Karpas-422 (cell line): ENCODE results near the gene EDN3. TPM values are rescaled to one million over a fixed set of nuclear protein-coding genes. Genes with fewer than 3 reads are reported as not detected.

Experiments used
- DNase-seq: peaks from one replicate; pipeline ENCODE4 v3.0.0-alpha.2; 2015
- H2AFZ ChIP-seq: fragments of 200-600 bp; sonication (generic); 2 replicates; pipeline ENCODE4 v1.6.1; 2014; ENCODE audit warnings: antibody characterized with exemption, low read length, mixed read lengths
- H3K27ac ChIP-seq: fragments of 200-600 bp; sonication (generic); 2 replicates; pipeline ENCODE4 v1.5.1; 2014; ENCODE audit warnings: mild to moderate bottlenecking, low read length, moderate library complexity
- H3K27me3 ChIP-seq: fragments of 200-600 bp; sonication (generic); 2 replicates; pipeline ENCODE4 v1.6.1; 2014; ENCODE audit warnings: low read length, mixed read lengths
- H3K36me3 ChIP-seq: fragments of 200-600 bp; sonication (generic); 2 replicates; pipeline ENCODE4 v1.6.1; 2014; ENCODE audit warnings: low read length, mixed read lengths; ENCODE audit not compliant: insufficient read depth
- H3K4me1 ChIP-seq: fragments of 200-600 bp; sonication (generic); 2 replicates; pipeline ENCODE4 v1.6.1; 2014; ENCODE audit warnings: mild to moderate bottlenecking, low read length, mixed read lengths
- H3K4me2 ChIP-seq: fragments of 200-600 bp; sonication (generic); 2 replicates; pipeline ENCODE4 v1.6.1; 2014; ENCODE audit warnings: low read length, low read depth, mild to moderate bottlenecking; ENCODE audit not compliant: poor library complexity, severe bottlenecking
- H3K4me3 ChIP-seq: fragments of 200-600 bp; sonication (generic); 2 replicates; pipeline ENCODE4 v1.5.1; 2014; ENCODE audit warnings: mild to moderate bottlenecking, antibody characterized with exemption, low read length, mixed read lengths
- H3K79me2 ChIP-seq: fragments of 200-600 bp; sonication (generic); 2 replicates; pipeline ENCODE4 v1.6.1; 2014; ENCODE audit warnings: mild to moderate bottlenecking, low read length, mixed read lengths
- H3K9ac ChIP-seq: fragments of 200-600 bp; sonication (generic); 2 replicates; pipeline ENCODE4 v1.6.0; 2014; ENCODE audit warnings: low read length
- H3K9me2 ChIP-seq: fragments of 200-600 bp; sonication (generic), shearing (Covaris generic); replicated peaks from 2 replicates; pipeline ENCODE4 v1.6.0; 2014; ENCODE audit warnings: mild to moderate bottlenecking, low read length, moderate library complexity; ENCODE audit not compliant: insufficient read depth
- H3K9me3 ChIP-seq: fragments of 300-700, 200-600 bp; sonication (generic); 2 replicates; pipeline ENCODE4 v1.6.1; 2014; ENCODE audit warnings: low read length, mixed read lengths
- H4K20me1 ChIP-seq: fragments of 200-600 bp; sonication (generic); 2 replicates; pipeline ENCODE4 v1.6.1; 2014; ENCODE audit warnings: mild to moderate bottlenecking, antibody characterized with exemption, low read length, low read depth; ENCODE audit not compliant: insufficient read depth
- total RNA-seq: library from RNA; depleted of rRNA; stranded (reverse); fragments of >200 nt; shearing (Covaris generic); gene quantifications from 2 replicates; pipeline ENCODE4 v1.2.3, GENCODE V29; 2014; ENCODE audit warnings: low replicate concordance; rRNA removed

Gene EDN3
- total RNA-seq, result not detected in 2 replicates

GRCh38 chr20:59300333-59301081, at the start of gene EDN3:
TSS of gene EDN3 (plus strand) at chr20:59300611. CDS start at chr20:59300813, 202 bp downstream.
- H3K36me3 ChIP-seq, result no peaks in the 10 kb centered on the region
- no peak within 1 kb of the TSS for H3K4me2 ChIP-seq
- H4K20me1 ChIP-seq, result peaks cover 14% of the 10 kb centered on the region
- DNase-seq, result no peak
- no peaks in the 10 kb centered on the region for H3K9me2 ChIP-seq
- no peak within 1 kb of the TSS for H3K9ac ChIP-seq
- H3K4me3 ChIP-seq, result no peak within 1 kb of the TSS
- H3K4me1 ChIP-seq, result peaks cover 3% of the 10 kb centered on the region; the same call in 1 of the 2 replicates
- H2AFZ ChIP-seq, result no peak within 1 kb of the TSS
- no peaks in the 10 kb centered on the region for H3K9me3 ChIP-seq
- no peak within 1 kb of the TSS for H3K27ac ChIP-seq
- no peaks in the 10 kb centered on the region for H3K79me2 ChIP-seq
- no peaks in the 10 kb centered on the region for H3K27me3 ChIP-seq

DNA sequence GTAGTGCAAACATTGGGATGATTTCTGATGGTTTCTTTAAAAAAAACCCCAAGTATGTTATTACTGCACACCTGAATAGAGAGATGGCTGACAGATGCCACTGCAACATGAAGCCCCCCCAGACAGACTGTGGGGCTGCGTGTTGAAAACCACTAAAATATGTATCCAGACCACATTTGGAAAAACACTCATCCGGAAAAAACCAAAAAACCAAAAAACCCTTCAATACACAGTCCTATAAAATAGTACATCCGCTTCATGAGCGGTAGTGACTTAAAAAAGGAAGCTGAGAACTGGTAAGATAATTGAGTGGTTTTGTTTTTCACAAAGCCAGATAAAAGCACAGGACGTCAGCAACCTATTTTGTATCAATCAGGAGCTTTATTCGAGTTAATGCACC, 47.1 kb upstream of the EDN3 start:
- no peaks in the 10 kb centered on the region for H3K79me2 ChIP-seq
- H3K9ac ChIP-seq, result no peak overlapping the region
- no peak for DNase-seq
- no peaks in the 10 kb centered on the region for H4K20me1 ChIP-seq
- H3K4me2 ChIP-seq, result no peak overlapping the region
- H3K36me3 ChIP-seq, result no peaks in the 10 kb centered on the region
- peaks cover 33% of the 10 kb centered on the region for H3K4me1 ChIP-seq
- no peaks in the 10 kb centered on the region for H3K27me3 ChIP-seq
- H3K27ac ChIP-seq, result no peak overlapping the region
- no peak overlapping the region for H2AFZ ChIP-seq
- H3K4me3 ChIP-seq, result no peak overlapping the region
- H3K9me3 ChIP-seq, result no peaks in the 10 kb centered on the region
- no peaks in the 10 kb centered on the region for H3K9me2 ChIP-seq

GRCh38 chr20:59253779-59254319, 46.6 kb upstream of the EDN3 start:
- DNase-seq, result peak; percentile 48
- no peak overlapping the region for H3K27ac ChIP-seq
- H4K20me1 ChIP-seq, result no peaks in the 10 kb centered on the region
- no peak overlapping the region for H3K4me2 ChIP-seq
- no peaks in the 10 kb centered on the region for H3K27me3 ChIP-seq
- H3K9ac ChIP-seq, result no peak overlapping the region
- H3K4me3 ChIP-seq, result no peak overlapping the region
- no peaks in the 10 kb centered on the region for H3K9me2 ChIP-seq
- H3K36me3 ChIP-seq, result no peaks in the 10 kb centered on the region
- H2AFZ ChIP-seq, result no peak overlapping the region
- peaks cover 38% of the 10 kb centered on the region for H3K4me1 ChIP-seq
- H3K79me2 ChIP-seq, result no peaks in the 10 kb centered on the region
- H3K9me3 ChIP-seq, result no peaks in the 10 kb centered on the region

- no peak overlapping the region for H3K27ac ChIP-seq
- peaks cover 45% of the 10 kb centered on the region for H3K4me1 ChIP-seq
- H3K4me2 ChIP-seq, result no peak overlapping the region
- no peaks in the 10 kb centered on the region for H3K9me3 ChIP-seq
- DNase-seq, result no peak
- no peak overlapping the region for H3K9ac ChIP-seq
- H3K4me3 ChIP-seq, result no peak overlapping the region
- no peaks in the 10 kb centered on the region for H3K79me2 ChIP-seq
- H4K20me1 ChIP-seq, result no peaks in the 10 kb centered on the region
- H2AFZ ChIP-seq, result no peak overlapping the region
- H3K36me3 ChIP-seq, result no peaks in the 10 kb centered on the region
- H3K27me3 ChIP-seq, result no peaks in the 10 kb centered on the region
- H3K9me2 ChIP-seq, result no peaks in the 10 kb centered on the region
Measured at GRCh38 chr20:59255256-59255655, 45.2 kb upstream of the EDN3 start.

GRCh38 chr20:59258221-59258621, 42.2 kb upstream of the EDN3 start:
- Histone ChIP-seq H3K79me2 (no peaks in the 10 kb centered on the region), H3K4me1 (peaks cover 54% of the 10 kb centered on the region), H3K9ac (no peak overlapping the region; the same call in 1 of the 2 replicates), H3K36me3 (no peaks in the 10 kb centered on the region), H3K4me2 (peak overlapping the region; percentile 58), H3K27me3 (no peaks in the 10 kb centered on the region), H2AFZ (peak overlapping the region; percentile 17), H3K9me3 (no peaks in the 10 kb centered on the region), H3K9me2 (no peaks in the 10 kb centered on the region), H3K27ac (peak overlapping the region; percentile 68), H4K20me1 (no peaks in the 10 kb centered on the region), H3K4me3 (peak overlapping the region; percentile 22; the same call in 1 of the 2 replicates)
- peak; percentile 87 for DNase-seq

- Histone ChIP-seq H3K4me2 (no peak overlapping the region), H3K4me1 (peaks cover 48% of the 10 kb centered on the region), H3K4me3 (no peak overlapping the region), H3K9me2 (no peaks in the 10 kb centered on the region), H3K9ac (no peak overlapping the region), H2AFZ (no peak overlapping the region), H3K79me2 (no peaks in the 10 kb centered on the region), H4K20me1 (no peaks in the 10 kb centered on the region), H3K36me3 (no peaks in the 10 kb centered on the region), H3K27me3 (no peaks in the 10 kb centered on the region), H3K27ac (no peak overlapping the region), H3K9me3 (no peaks in the 10 kb centered on the region)
- no peak for DNase-seq
Measured at GRCh38 chr20:59259946-59260345, 40.5 kb upstream of the EDN3 start.

DNA sequence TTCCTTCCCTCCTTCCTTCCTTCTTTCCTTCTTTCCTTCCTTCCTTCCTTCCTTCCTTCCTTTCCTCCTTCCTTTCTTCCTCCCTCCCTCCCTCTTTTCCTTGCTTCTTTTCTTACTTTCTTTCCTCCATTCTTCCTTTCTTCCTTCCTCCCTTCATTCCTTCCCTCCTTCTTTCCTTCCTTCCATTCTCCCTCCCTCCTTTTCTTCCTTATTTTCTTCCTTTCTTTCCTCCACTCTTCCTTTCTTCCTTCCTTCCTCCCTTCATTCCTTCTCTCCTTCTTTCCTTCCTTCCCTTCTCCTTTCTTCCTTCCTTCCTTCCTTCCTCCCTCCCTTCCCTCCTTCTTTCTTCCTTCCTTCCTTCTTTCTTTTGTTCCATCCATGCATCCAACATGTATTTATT, 35.1 kb upstream of the EDN3 start:
- Histone ChIP-seq H3K79me2 (no peaks in the 10 kb centered on the region), H3K4me2 (no peak overlapping the region), H3K9ac (no peak overlapping the region), H3K27me3 (no peaks in the 10 kb centered on the region), H3K4me1 (peaks cover 37% of the 10 kb centered on the region), H3K27ac (no peak overlapping the region), H2AFZ (no peak overlapping the region), H3K9me3 (no peaks in the 10 kb centered on the region), H3K9me2 (no peaks in the 10 kb centered on the region), H3K4me3 (no peak overlapping the region), H3K36me3 (no peaks in the 10 kb centered on the region), H4K20me1 (no peaks in the 10 kb centered on the region)
- DNase-seq, result no peak

DNA sequence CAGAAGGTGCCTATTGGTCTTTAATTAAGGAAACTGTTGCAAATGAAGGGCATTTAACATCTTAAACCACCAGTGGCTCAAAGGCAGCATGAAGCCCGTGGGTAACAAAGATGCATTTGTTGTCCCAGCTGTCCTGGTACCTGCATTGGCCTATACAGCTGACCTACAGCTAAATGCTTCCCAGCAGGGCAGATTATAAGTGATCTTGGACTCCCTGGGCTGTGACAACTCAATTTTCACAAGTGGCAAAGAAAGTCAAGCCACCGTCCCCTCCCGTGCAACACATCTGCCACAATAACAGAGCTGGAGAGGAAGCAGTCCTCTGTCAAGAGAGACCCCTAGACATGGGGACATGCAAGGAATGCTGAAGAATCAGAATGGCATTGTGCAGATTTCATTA, 31.5 kb upstream of the EDN3 start:
- H3K36me3 ChIP-seq, result no peaks in the 10 kb centered on the region
- H3K4me3 ChIP-seq, result peak overlapping the region; percentile 33
- no peaks in the 10 kb centered on the region for H3K79me2 ChIP-seq
- H4K20me1 ChIP-seq, result no peaks in the 10 kb centered on the region
- H3K27me3 ChIP-seq, result no peaks in the 10 kb centered on the region
- no peak for DNase-seq
- no peaks in the 10 kb centered on the region for H3K9me3 ChIP-seq
- H3K9me2 ChIP-seq, result no peaks in the 10 kb centered on the region
- peak overlapping the region; percentile 63 for H3K4me2 ChIP-seq
- H3K4me1 ChIP-seq, result peaks cover 32% of the 10 kb centered on the region
- H3K27ac ChIP-seq, result peak overlapping the region; percentile 32; the same call in 1 of the 2 replicates
- peak overlapping the region; percentile 14; the same call in 1 of the 2 replicates for H3K9ac ChIP-seq
- H2AFZ ChIP-seq, result no peak overlapping the region
